H1 (cell line): ENCODE results near the gene SLC2A4RG. TPM values are rescaled to one million over a fixed set of nuclear protein-coding genes. Genes with fewer than 3 reads are reported as not detected.

Experiments used
- CTCF ChIA-PET: fragments of 300-600 bp; sonication (Branson Sonifier 250); formaldehyde crosslinking; loops from one replicate; lab custom pipeline; 2021; ENCODE audit not compliant: partially characterized antibody; lab: Charles Lee
- POLR2A ChIA-PET: fragments of 300-600 bp; sonication (Branson Sonifier 250); formaldehyde crosslinking; loops from one replicate; lab custom pipeline; 2021; ENCODE audit warnings: inconsistent platforms; ENCODE audit not compliant: partially characterized antibody; lab: Charles Lee
- DNase-seq, 2 experiments: peaks; one replicate each; pipeline versions ENCODE4 v3.0.0 to v3.0.0-alpha.2; 2010 to 2022; ENCODE audit warnings: low spot score in 2 of 2, low read depth in 1 of 2, mixed read lengths in 1 of 2
- FAIRE-seq: peaks from 2 replicates; lab custom pipeline; 2011; peaks lifted over from hg19 to GRCh38; lab: Jason Lieb, UNC
- H2AFZ ChIP-seq: 2 replicates; pipeline ENCODE4 v1.8.1; 2012; ENCODE audit warnings: low read length, inconsistent platforms
- H2AK5ac ChIP-seq: 2 replicates; pipeline ENCODE4 v1.6.1; 2013; ENCODE audit warnings: low read depth, low read length
- H2BK120ac ChIP-seq: replicated peaks from 2 replicates; pipeline ENCODE3; 2013; ENCODE audit warnings: low read depth, low read length, inconsistent platforms
- H2BK12ac ChIP-seq: 2 replicates; pipeline ENCODE4 v1.6.1; 2013; ENCODE audit warnings: low read depth, low read length
- H2BK15ac ChIP-seq: 2 replicates; pipeline ENCODE4 v1.6.1; 2013; ENCODE audit warnings: low read length
- H2BK20ac ChIP-seq: 2 replicates; pipeline ENCODE4 v1.6.1; 2013; ENCODE audit warnings: low read length
- H2BK5ac ChIP-seq: 2 replicates; pipeline ENCODE4 v1.6.1; 2013; ENCODE audit warnings: low read depth, low read length
- H3K14ac ChIP-seq: 2 replicates; pipeline ENCODE4 v1.6.1; 2013; ENCODE audit warnings: inconsistent platforms; ENCODE audit not compliant: insufficient read length
- H3K18ac ChIP-seq: 2 replicates; pipeline ENCODE4 v1.6.1; 2013; ENCODE audit warnings: low read length; ENCODE audit errors: extremely low read depth
- H3K23ac ChIP-seq: 2 replicates; pipeline ENCODE4 v1.6.1; 2013; ENCODE audit warnings: inconsistent platforms; ENCODE audit not compliant: insufficient read length
- H3K23me2 ChIP-seq: 2 replicates; pipeline ENCODE4 v1.6.1; 2013; ENCODE audit warnings: low read depth, low read length
- H3K27ac ChIP-seq: 2 replicates; pipeline ENCODE4 v1.6.1; 2011; ENCODE audit warnings: low read depth, low read length, inconsistent platforms
- H3K27me3 ChIP-seq, 4 experiments: replicated peaks in 1 of 4; 1 replicate in 1 of 4; 2 replicates in 3 of 4; pipeline versions ENCODE4 v1.6.1 to v1.8.1; 2011 to 2013; ENCODE audit warnings: low read length in 3 of 4, mild to moderate bottlenecking in 3 of 4, inconsistent platforms in 2 of 4, mixed read lengths in 2 of 4, moderate library complexity in 1 of 4; ENCODE audit not compliant: control insufficient read depth in 3 of 4, insufficient read depth in 3 of 4; ENCODE audit errors: extremely low read depth in 1 of 4
- H3K36me3 ChIP-seq, 4 experiments: 2 replicates each; pipeline versions ENCODE4 v1.6.1 to v1.8.1; 2011 to 2013; ENCODE audit warnings: mild to moderate bottlenecking in 4 of 4, low read length in 3 of 4, moderate library complexity in 2 of 4, control low read depth in 1 of 4, inconsistent platforms in 1 of 4; ENCODE audit not compliant: insufficient read depth in 4 of 4, control insufficient read depth in 2 of 4
- H3K4ac ChIP-seq: replicated peaks from 2 replicates; pipeline ENCODE3; 2013; ENCODE audit warnings: low read length, low read depth, mixed read lengths, inconsistent platforms; ENCODE audit not compliant: insufficient read length
- H3K4me1 ChIP-seq, 4 experiments: replicated peaks in 1 of 4; 1 replicate in 1 of 4; 2 replicates in 3 of 4; pipeline versions ENCODE4 v1.6.1 to v1.8.1; 2011 to 2013; ENCODE audit warnings: low read length in 3 of 4, inconsistent platforms in 2 of 4, mixed read lengths in 1 of 4; ENCODE audit not compliant: insufficient read depth in 4 of 4, control insufficient read depth in 3 of 4
- H3K4me2 ChIP-seq, 2 experiments: 2 replicates each; pipeline versions ENCODE4 v1.6.1 to v1.8.1; 2011 to 2013; ENCODE audit warnings: low read depth in 2 of 2, low read length in 2 of 2, control low read depth in 1 of 2, inconsistent platforms in 1 of 2, mild to moderate bottlenecking in 1 of 2; ENCODE audit not compliant: insufficient read depth in 1 of 2
- H3K4me3 ChIP-seq, 4 experiments: fragments of 200-600, 300-600 bp in 1 of 4; sonication (generic), shearing (Covaris generic), sonication (Bioruptor Twin) in 1 of 4; 2 replicates each; pipeline versions ENCODE4 v1.5.1 to v1.8.1; 2011 to 2016; ENCODE audit warnings: low read length in 4 of 4, low read depth in 3 of 4, control low read depth in 2 of 4, inconsistent platforms in 2 of 4, mild to moderate bottlenecking in 2 of 4, mixed read lengths in 1 of 4, moderate library complexity in 1 of 4; ENCODE audit not compliant: insufficient read depth in 2 of 4; ENCODE audit errors: extremely low read depth in 1 of 4
- H3K56ac ChIP-seq: replicated peaks from 2 replicates; pipeline ENCODE3; 2013; ENCODE audit warnings: low read depth, mild to moderate bottlenecking, mixed read lengths, low read length, inconsistent platforms; ENCODE audit not compliant: insufficient read length
- H3K79me1 ChIP-seq: 2 replicates; pipeline ENCODE4 v1.6.1; 2013; ENCODE audit warnings: low read depth, low read length, control low read depth
- H3K79me2 ChIP-seq, 2 experiments: 2 replicates each; pipeline versions ENCODE4 v1.6.1 to v1.8.1; 2012 to 2013; ENCODE audit warnings: low read length in 2 of 2, mild to moderate bottlenecking in 2 of 2, inconsistent platforms in 1 of 2; ENCODE audit not compliant: insufficient read depth in 2 of 2, control insufficient read depth in 1 of 2
- H3K9ac ChIP-seq, 4 experiments: replicated peaks in 1 of 4; 1 replicate in 1 of 4; 2 replicates in 3 of 4; pipeline versions ENCODE4 v1.6.1 to v1.8.1; 2011 to 2013; ENCODE audit warnings: low read depth in 3 of 4, low read length in 3 of 4, control low read depth in 2 of 4, mild to moderate bottlenecking in 2 of 4, moderate library complexity in 2 of 4, inconsistent platforms in 1 of 4; ENCODE audit errors: extremely low read depth in 1 of 4
- H3K9me3 ChIP-seq, 2 experiments: 2 replicates each; pipeline versions ENCODE4 v1.6.1 to v1.8.1; 2012 to 2013; ENCODE audit warnings: mild to moderate bottlenecking in 2 of 2, moderate library complexity in 2 of 2, control low read depth in 1 of 2, inconsistent platforms in 1 of 2, low read depth in 1 of 2, low read length in 1 of 2, mixed read lengths in 1 of 2; ENCODE audit not compliant: insufficient read depth in 2 of 2
- H4K20me1 ChIP-seq, 2 experiments: replicated peaks in 1 of 2; 2 replicates each; pipeline versions ENCODE3 to v1.8.1; 2011 to 2013; ENCODE audit warnings: inconsistent platforms in 2 of 2, low read length in 2 of 2, mild to moderate bottlenecking in 1 of 2; ENCODE audit not compliant: insufficient read depth in 2 of 2, control insufficient read depth in 1 of 2
- H4K5ac ChIP-seq: 2 replicates; pipeline ENCODE4 v1.6.1; 2013; ENCODE audit warnings: low read length, low read depth, mixed read lengths, inconsistent platforms; ENCODE audit not compliant: insufficient read length
- H4K8ac ChIP-seq: 2 replicates; pipeline ENCODE4 v1.8.0; 2013; ENCODE audit warnings: mild to moderate bottlenecking, moderate library complexity, low read length, inconsistent platforms; ENCODE audit not compliant: insufficient read depth; ENCODE audit errors: extremely low read depth
- H4K91ac ChIP-seq: replicated peaks from 2 replicates; pipeline ENCODE3; 2013; ENCODE audit warnings: low read length, mixed read lengths, inconsistent platforms; ENCODE audit not compliant: insufficient read length
- BACH1 ChIP-seq: IDR thresholded peaks from 2 replicates; pipeline ENCODE4 v1.6.1; 2012; ENCODE audit warnings: low read length, improper control_type of control experiment
- KDM1A ChIP-seq: fragments of 200-600, 300-600 bp; sonication (generic); IDR thresholded peaks from 2 replicates; pipeline ENCODE4 v1.7.1; 2016; ENCODE audit warnings: mild to moderate bottlenecking, low read length, borderline replicate concordance
- WGBS, 2 experiments: shearing (Covaris generic) in 1 of 2; methylation state at CpG; one replicate each; pipeline versions ENCODE4 v1.1.6 to v1.1.7; 2013 to 2015; ENCODE audit warnings: low lambda C conversion rate in 2 of 2, mixed read lengths in 2 of 2, inconsistent platforms in 1 of 2, low coverage in 1 of 2, missing lambda C conversion rate in 1 of 2; ENCODE audit not compliant: insufficient replicate concordance in 2 of 2, insufficient coverage in 1 of 2, insufficient read length in 1 of 2; ENCODE audit errors: extremely low coverage in 1 of 2, missing lambda C conversion rate in 1 of 2; 5-methylcytosine and 5-hydroxymethylcytosine counted together
- polyA plus RNA-seq, 7 experiments: library from polyadenylated mRNA; depleted of rRNA in 3 of 7; stranded (reverse) in 5 of 7; unstranded in 2 of 7; fragments of >200 nt in 5 of 7; fragments of 200-250 nt in 2 of 7; gene quantifications; 1 replicate in 5 of 7; 2 replicates in 1 of 7; 4 replicates in 1 of 7; pipeline versions ENCODE4 v1.2.1 to v1.2.3, GENCODE V29; 2011 to 2013; ENCODE audit warnings: missing spikeins in 2 of 7, mixed read lengths in 2 of 7
- total RNA-seq: library from RNA; stranded (reverse); fragmentation: NEBNext Ultra II Directional; extraction: Animal tissue kit (Norgen Biotek cat#: 25700); gene quantifications from 2 replicates; pipeline ENCODE4 v1.2.1, GENCODE V29; 2021

Gene SLC2A4RG
- total and polyA plus RNA-seq, 2 of the 8 experiments (the other 6 are each of a cell fraction or from before 2014, with no cell fraction given): 15.9 to 29.1 TPM

- H3K27ac ChIP-seq: no peak overlapping the region
- ChIA-PET POLR2A (interaction anchor here (0.6 to 4.5 kb wide), 2 partner anchors 9 to 180 kb away, joined by 3 to 23 read pairs; no protein-coding TSS in a partner anchor), CTCF (interaction anchor here (0.9 to 4.4 kb wide), 5 partner anchors 11 to 224 kb away, joined by 3 to 17 read pairs (median 4); partner anchors contain the start of genes LIME1 and SLC2A4RG)
- no peak overlapping the region for H2AFZ ChIP-seq
- no peaks in the 10 kb centered on the region for H3K23me2 ChIP-seq
- H3K79me2 ChIP-seq: no peaks in the 10 kb centered on the region
- no peaks in the 10 kb centered on the region for H3K9me3 ChIP-seq
- H4K5ac ChIP-seq: no peak overlapping the region
- H3K18ac ChIP-seq: no peak overlapping the region
- peaks cover 0 to 3% (median 1%) of the 10 kb centered on the region in 4 experiments; a peak in 3 of 8 replicates for H3K36me3 ChIP-seq
- no peaks in the 10 kb centered on the region for H3K27me3 ChIP-seq
- H2BK12ac ChIP-seq: no peak overlapping the region
- H2BK15ac ChIP-seq: no peak overlapping the region
- no peak overlapping the region for H4K91ac ChIP-seq
- H3K23ac ChIP-seq: no peak overlapping the region
- H2BK5ac ChIP-seq: no peak overlapping the region
- 93% methylated on average over 15 of the region's 16 CpGs; no CpG with 5 or more reads in 1 of the 2 experiments for WGBS, 2 experiments
- no peak overlapping the region for H2BK120ac ChIP-seq
- no peak overlapping the region for H3K4ac ChIP-seq
- no peak overlapping the region for H3K9ac ChIP-seq
- no peak overlapping the region for H3K56ac ChIP-seq
- H4K20me1 ChIP-seq: peaks cover 0 to 3% of the 10 kb centered on the region in 2 experiments
- H3K4me3 ChIP-seq: no peak overlapping the region
- DNase-seq: no peak
- FAIRE-seq: no peak
- no peak overlapping the region for H3K4me2 ChIP-seq
- H3K79me1 ChIP-seq: no peaks in the 10 kb centered on the region; the same call in 1 of the 2 replicates
- no peak overlapping the region for H2BK20ac ChIP-seq
- H3K4me1 ChIP-seq: peaks cover 0 to 20% (median 4%) of the 10 kb centered on the region in 4 experiments; a peak in 6 of 7 replicates
- H2AK5ac ChIP-seq: no peak overlapping the region
- no peak overlapping the region for H4K8ac ChIP-seq
- H3K14ac ChIP-seq: no peak overlapping the region
- TF ChIP-seq KDM1A (no peak), BACH1 (no peak)
These were observed 10.3 kb downstream of the SLC2A4RG start for GRCh38 chr20:63749597-63750508.
